GM12864 (cell line): Measurements from ENCODE around the gene CAND2.
"Not testable (repeated sequence)": the region's sequence is repeated elsewhere in the genome, so short reads cannot be mapped to it uniquely, and the experiment has no call there.

Experiments used
- DNase-seq: peaks from one replicate; pipeline ENCODE4 v3.0.0-alpha.2; 2011; ENCODE audit warnings: low read depth
- H3K4me3 ChIP-seq: 2 replicates; pipeline ENCODE4 v1.5.1; 2011; ENCODE audit warnings: mild to moderate bottlenecking, low read depth, low read length, control low read depth
- CTCF ChIP-seq: IDR thresholded peaks from 2 replicates; pipeline ENCODE4 v1.5.1; 2011; ENCODE audit warnings: low read depth, mild to moderate bottlenecking, moderate library complexity, low read length, control low read depth, inconsistent platforms; ENCODE audit errors: missing control alignments

The CAND2 gene

DNA sequence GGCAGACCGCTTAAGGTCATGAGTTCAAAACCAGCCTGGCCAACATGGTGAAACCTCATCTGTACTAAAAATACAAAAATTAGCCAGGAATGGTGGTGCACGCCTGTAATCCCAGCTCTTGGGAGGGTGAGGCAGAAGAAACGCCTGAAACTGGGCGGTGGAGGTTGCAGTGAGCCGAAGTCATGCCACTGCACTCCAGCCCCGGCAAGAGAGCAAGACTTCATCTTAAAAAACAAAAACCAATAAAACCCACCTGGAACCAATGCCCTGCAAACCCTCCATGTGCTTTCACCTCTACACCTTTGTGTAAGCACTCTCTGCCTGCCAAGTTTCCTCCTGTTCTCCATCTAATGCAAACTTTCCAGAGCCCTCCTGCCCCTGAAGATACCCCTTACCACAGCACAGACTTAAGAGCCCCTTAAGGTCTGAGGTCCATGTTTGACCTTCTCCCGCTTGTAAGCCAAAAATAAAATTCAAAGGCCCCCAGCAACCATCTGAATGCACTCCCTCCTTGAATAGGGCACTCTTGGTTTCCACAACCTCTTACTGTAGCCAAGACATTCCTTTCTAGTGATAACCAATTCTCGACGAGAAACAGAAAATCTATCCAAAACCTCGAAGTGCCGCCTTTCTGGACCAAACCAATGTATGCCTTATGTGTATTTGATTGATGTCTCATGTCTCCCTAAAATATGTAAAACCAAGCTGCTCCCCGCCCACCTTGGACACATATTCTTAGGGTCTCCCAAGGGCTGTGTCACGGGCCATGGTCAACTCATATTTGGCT is 41.9 kb downstream of the CAND2 start:
- peak overlapping the region; percentile 82; the same call in 1 of the 2 replicates for H3K4me3 ChIP-seq
- DNase-seq = no peak
- TF ChIP-seq CTCF = no peak

DNA sequence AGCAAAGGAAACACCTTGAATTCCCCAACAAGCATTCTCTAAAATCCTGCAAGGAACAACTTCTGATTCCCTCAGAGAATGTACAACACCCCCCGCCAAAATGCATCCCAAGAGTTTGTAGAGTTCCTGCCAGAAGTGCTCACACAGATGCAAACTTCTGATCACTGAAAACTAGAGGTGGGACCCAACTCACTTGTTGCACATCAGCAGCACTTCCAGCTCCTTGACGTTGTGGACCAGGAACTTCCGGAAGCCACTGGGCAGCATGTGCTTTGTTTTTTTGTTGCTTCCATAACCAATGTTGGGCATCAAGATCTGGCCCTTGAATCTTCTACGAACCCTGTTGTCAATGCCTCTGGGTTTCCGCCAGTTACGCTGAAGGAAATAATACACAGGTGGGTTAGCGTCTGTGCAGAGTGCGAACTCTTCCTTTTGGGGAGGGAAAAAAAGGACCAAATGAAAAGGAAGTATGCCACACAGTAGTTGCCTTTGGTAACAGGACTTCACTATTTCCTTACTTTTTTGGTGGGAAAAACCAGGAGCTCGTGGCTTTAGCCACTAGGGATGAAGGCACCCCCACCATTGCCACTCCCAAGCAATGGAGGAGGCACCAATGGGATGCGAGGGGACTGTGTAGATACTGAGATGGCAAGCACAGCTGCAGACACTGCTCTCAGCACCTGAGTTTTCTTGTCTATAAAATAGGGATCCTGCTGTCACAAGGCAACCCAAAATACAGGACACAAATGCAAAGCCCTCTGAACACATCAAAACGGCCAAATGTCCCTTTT is 42.9 kb downstream of the CAND2 start:
- no peak for DNase-seq

GRCh38 chr3:12840148-12840547 is 43.7 kb downstream of the CAND2 start:
- DNase-seq = not testable (repeated sequence)

More for the DNA sequence above, 42.9 kb downstream of the CAND2 start:
- H3K4me3 ChIP-seq = peak overlapping the region; percentile 82
- TF ChIP-seq CTCF = no peak

DNA sequence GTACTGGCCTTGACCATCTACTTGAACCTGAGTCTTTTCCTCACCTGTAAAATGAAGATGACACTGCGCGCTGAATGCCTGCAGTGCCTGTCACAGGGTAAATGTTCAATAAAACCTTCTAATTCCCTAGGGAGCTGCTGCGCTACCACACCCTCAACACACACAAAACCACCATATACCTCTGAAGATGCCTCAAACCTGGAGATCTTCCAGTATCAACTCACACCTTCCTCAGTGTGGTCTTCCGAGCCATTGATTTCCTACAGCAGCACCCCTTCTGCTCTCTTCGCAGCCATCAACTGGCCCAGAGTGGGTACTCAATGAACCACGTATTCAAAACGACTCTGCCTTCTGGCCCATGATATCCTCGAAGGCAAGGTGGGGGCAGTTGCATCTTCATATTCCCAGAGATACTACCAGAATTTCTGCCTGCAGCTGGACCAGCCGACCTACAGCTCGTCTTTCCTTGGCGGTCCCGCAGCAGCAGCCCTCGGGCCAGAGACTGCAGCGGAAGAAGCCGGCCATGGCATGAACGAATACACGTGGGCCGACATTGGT is 44.2 kb downstream of the CAND2 start:
- DNase-seq = no peak
- TF ChIP-seq CTCF = no peak
- peak overlapping the region; percentile 82 for H3K4me3 ChIP-seq

More at GRCh38 chr3:12840148-12840547, 43.7 kb downstream of the CAND2 start:
- H3K4me3 ChIP-seq = peak overlapping the region; percentile 82

- peak; percentile 94 for DNase-seq
- peak; percentile 78 for TF ChIP-seq CTCF
- H3K4me3 ChIP-seq = peak within 1 kb of the TSS; percentile 82
Measured at GRCh38 chr3:12841149-12841969, 44.9 kb downstream of the CAND2 start, which contains the start of gene RPL32. Gene RPL32, minus strand, starts transcription at chr3:12841565. Its CDS starts 1,328 bp downstream, at chr3:12840237.

DNA sequence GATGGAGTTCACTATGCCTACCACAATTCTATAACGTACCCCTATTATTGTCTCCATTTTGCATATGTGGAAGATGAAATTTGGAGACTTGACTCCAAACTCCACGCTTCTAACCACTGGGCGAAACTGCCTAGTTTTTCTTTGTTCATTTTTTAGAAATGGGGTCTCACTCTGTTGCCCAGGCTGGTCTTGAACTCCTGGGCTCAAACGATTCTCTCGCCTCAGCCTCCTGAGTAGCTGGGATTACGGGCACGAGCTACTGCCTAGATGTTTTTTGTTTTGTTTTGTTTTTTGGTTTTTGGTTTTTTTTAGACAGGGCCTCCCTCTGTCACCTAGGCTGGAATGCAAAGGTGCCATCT is 45.5 kb downstream of the CAND2 start:
- DNase-seq = no peak
- TF ChIP-seq CTCF = no peak
- H3K4me3 ChIP-seq = peak overlapping the region; percentile 1; the same call in 1 of the 2 replicates
